Measurements from ENCODE around the gene UPB1. TPM values are rescaled to one million over a fixed set of nuclear protein-coding genes. Genes with fewer than 3 reads are reported as not detected.

UPB1 gene
- total and polyA plus RNA-seq, 7 donors = 0.28 to 0.83 (median 0.36) TPM; not detected in 4

- Histone ChIP-seq H3K36me3 (no peaks in the 10 kb centered on the region), H3K9me3 (no peaks in the 10 kb centered on the region), H3K4me1 (peaks cover 0 to 18% (median 11%) of the 10 kb centered on the region in 4 donors), H3K4me3 (no peak overlapping the region), H3K27me3 (no peaks in the 10 kb centered on the region), H3K27ac (no peak overlapping the region)
- DNase-seq = no peak
- TF ChIP-seq CTCF (IDR thresholded peaks at IDR 0.05) (no peak), EP300 (IDR thresholded peaks at IDR 0.05) (no peak), POLR2AphosphoS5 (IDR thresholded peaks at IDR 0.05) (no peak), POLR2A (IDR thresholded peaks at IDR 0.05) (no peak)
- WGBS, 2 donors = 84 to 90% methylated on average over 9 of the region's 9 CpGs
- intact Hi-C loops (cut with DNase I) = no loop called here
Measured at GRCh38 chr22:24513378-24514240, 18.5 kb downstream of the UPB1 start.

DNA sequence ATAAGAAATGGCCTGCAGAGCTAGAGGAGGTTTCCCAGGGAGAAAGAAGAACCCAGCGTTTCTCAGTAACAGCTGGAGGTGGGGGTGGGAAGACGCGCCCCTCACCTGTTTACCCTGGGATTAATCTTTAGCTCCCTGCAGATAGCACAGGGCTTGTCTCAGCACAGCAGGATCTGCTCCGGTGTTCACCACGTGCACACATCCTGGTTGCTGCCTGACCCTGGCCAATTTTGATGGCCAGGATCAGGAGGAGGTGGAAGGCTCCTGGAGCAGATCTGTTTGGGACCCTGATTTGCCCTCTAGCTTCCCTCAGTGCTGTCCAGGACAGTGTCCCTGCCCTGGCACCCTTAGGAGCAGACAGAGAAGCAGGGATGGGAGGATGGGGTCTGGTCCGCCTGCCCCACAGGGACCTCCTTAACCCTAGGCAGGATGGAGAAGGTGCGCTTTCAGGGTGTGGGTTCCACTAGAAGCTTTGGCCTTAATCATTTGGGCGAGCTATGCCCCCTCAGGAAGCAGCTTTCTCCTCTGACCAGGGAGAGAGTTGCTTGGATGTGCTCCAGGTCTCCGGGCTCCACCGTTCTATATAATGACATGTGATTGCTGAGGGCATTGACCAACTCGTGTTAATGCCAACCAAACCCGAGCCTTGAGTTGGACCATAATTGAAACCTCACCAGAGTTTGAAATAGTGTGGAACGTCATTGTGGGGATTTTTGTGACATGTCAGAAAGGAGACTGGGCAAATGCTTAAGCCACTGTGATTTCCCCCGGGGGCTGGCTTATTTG is 19.3 kb downstream of the UPB1 start:
- TF ChIP-seq POLR2AphosphoS5 (IDR thresholded peaks at IDR 0.05) (no peak), POLR2A (IDR thresholded peaks at IDR 0.05) (no peak), EP300 (IDR thresholded peaks at IDR 0.05) (no peak), CTCF (IDR thresholded peaks at IDR 0.05) (no peak)
- no peak for DNase-seq
- Histone ChIP-seq H3K27me3 (no peaks in the 10 kb centered on the region), H3K4me1 (peaks cover 0 to 18% (median 11%) of the 10 kb centered on the region in 4 donors), H3K27ac (no peak overlapping the region), H3K36me3 (no peaks in the 10 kb centered on the region), H3K4me3 (no peak overlapping the region), H3K9me3 (no peaks in the 10 kb centered on the region)
- intact Hi-C loops (cut with DNase I) = no loop called here
- 28 to 69% methylated on average over 14 of the region's 14 CpGs for WGBS, 2 donors

- H3K4me1 ChIP-seq = peaks cover 0 to 18% (median 11%) of the 10 kb centered on the region in 4 donors
- 92% methylated on average over 8 of the region's 8 CpGs for WGBS, 2 donors
- H3K36me3 ChIP-seq = no peaks in the 10 kb centered on the region
- TF ChIP-seq EP300 (IDR thresholded peaks at IDR 0.05) (no peak), CTCF (IDR thresholded peaks at IDR 0.05) (no peak), POLR2A (IDR thresholded peaks at IDR 0.05) (no peak), POLR2AphosphoS5 (IDR thresholded peaks at IDR 0.05) (no peak)
- DNase-seq = no peak
- H3K27me3 ChIP-seq = no peaks in the 10 kb centered on the region
- intact Hi-C loops (cut with DNase I) = no loop called here
- H3K9me3 ChIP-seq = no peaks in the 10 kb centered on the region
- no peak overlapping the region for H3K27ac ChIP-seq
- no peak overlapping the region for H3K4me3 ChIP-seq
Measured at GRCh38 chr22:24515027-24515338, 19.9 kb downstream of the UPB1 start.

DNA sequence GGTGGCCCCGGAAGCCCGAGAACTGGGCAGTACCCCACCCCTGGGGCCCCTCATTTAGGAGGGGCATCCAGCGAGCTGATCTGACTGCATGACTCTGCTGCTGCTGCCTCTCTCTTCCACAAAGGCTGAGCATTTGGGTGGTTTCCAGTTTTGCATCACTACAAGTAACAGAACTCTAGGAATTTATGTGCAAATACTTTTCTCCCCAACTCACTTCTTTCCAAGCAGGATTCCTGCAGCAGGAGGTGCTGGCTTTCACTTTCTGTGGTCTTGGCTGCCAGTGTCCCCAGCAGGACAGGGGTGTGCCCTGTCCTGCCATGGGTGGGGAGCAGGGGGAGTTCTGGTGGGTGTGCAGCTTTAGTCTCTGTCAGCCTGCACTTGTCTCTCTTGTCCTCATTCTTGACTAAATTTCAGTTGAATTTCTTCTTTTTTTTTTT is 21.2 kb downstream of the UPB1 start:
- Histone ChIP-seq H3K27ac (peak overlapping the region in 1 of 4 donors; percentile 10), H3K4me3 (no peak overlapping the region), H3K9me3 (no peaks in the 10 kb centered on the region), H3K36me3 (no peaks in the 10 kb centered on the region), H3K4me1 (peaks cover 0 to 11% (median 8%) of the 10 kb centered on the region in 4 donors), H3K27me3 (no peaks in the 10 kb centered on the region)
- intact Hi-C loops (cut with DNase I) = no loop called here
- TF ChIP-seq CTCF (IDR thresholded peaks at IDR 0.05) (no peak), POLR2AphosphoS5 (IDR thresholded peaks at IDR 0.05) (no peak), EP300 (IDR thresholded peaks at IDR 0.05) (no peak), POLR2A (IDR thresholded peaks at IDR 0.05) (no peak)
- DNase-seq = no peak
- WGBS, 2 donors = 19 to 24% methylated on average over 3 of the region's 3 CpGs

Data from sigmoid colon (tissue), 7 donors.